ENCODE measurements around the gene CR1. TPM values are rescaled to one million over a fixed set of nuclear protein-coding genes. Genes with fewer than 3 reads are reported as not detected.
A peak's percentile ranks its signal among the peaks of the same experiment; 100 is the strongest.

Gene CR1
- total and polyA plus RNA-seq, 2 experiments from 2014 or later, result 0.20 TPM; not detected in 1

DNA sequence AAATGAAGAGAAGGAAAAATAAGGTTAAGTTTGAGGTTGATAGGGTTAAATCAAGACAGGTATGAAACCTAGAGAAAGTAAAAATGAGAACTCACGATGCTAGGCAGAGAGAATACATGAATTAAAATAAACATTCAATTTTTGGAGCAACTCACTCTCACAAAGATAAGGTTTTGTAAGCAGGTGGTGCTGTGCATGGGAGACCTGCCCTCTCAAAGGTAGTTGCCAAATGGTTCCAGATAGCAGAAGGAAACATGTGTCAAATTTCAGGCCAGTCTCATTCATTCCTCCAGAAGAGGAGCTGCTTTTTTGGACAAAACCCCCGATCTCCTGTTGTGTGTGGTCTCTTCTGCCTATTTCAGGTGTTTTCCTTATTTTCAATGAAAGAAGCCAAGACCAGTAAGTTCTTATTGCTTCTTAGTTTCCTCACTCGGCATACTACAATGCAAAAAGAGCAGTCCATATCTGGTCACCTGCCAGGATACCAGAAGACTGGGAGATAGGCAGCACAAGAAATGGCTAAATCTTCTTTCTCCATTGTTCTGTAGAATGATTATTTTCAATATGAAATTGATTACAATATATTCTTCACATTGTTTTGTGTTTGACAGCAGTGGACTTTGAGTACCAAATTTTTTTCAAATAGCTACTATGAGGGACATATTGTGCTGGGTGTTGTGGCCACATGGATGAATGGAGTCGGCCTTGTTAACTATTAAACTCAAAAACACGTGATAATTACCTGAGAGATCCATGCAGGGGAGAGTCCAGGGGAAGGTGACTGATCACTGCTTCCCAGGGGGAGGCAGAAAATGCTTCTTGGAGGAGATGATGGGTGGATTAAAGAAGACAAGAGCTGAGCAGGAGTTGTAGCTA is 152.6 kb downstream of the CR1 start:
- Histone ChIP-seq H3K27me3 (no peaks in the 10 kb centered on the region), H3K9me3 (ENCODE audit: low read depth) (no peaks in the 10 kb centered on the region), H3K4me2 (peak overlapping the region; percentile 18), H3K79me2 (no peaks in the 10 kb centered on the region), H2AFZ (no peak overlapping the region), H3K27ac (peak overlapping the region; percentile 42), H3K9me2 (replicated peaks; ENCODE audit: insufficient read depth) (no peaks in the 10 kb centered on the region), H3K4me3 (no peak overlapping the region), H4K20me1 (ENCODE audit: insufficient read depth, poor library complexity, severe bottlenecking) (no peaks in the 10 kb centered on the region), H3K36me3 (replicated peaks; ENCODE audit: insufficient read depth, low read depth) (no peaks in the 10 kb centered on the region), H3K4me1 (ENCODE audit: insufficient read depth) (peaks cover 6% of the 10 kb centered on the region)
- DNase-seq (ENCODE audit: low spot score), result no peak
- 52% methylated on average over 5 of the region's 5 CpGs for WGBS (ENCODE audit: low lambda C conversion rate, missing lambda C conversion rate)
- TF ChIP-seq EZH2phosphoT487 (IDR thresholded peaks at IDR 0.05; ENCODE audit: low read depth, severe bottlenecking, unreplicated experiment) (no peak), EZH2 (IDR thresholded peaks at IDR 0.05; ENCODE audit: borderline replicate concordance) (no peak)
- TF ChIP-seq, protein P1, sequence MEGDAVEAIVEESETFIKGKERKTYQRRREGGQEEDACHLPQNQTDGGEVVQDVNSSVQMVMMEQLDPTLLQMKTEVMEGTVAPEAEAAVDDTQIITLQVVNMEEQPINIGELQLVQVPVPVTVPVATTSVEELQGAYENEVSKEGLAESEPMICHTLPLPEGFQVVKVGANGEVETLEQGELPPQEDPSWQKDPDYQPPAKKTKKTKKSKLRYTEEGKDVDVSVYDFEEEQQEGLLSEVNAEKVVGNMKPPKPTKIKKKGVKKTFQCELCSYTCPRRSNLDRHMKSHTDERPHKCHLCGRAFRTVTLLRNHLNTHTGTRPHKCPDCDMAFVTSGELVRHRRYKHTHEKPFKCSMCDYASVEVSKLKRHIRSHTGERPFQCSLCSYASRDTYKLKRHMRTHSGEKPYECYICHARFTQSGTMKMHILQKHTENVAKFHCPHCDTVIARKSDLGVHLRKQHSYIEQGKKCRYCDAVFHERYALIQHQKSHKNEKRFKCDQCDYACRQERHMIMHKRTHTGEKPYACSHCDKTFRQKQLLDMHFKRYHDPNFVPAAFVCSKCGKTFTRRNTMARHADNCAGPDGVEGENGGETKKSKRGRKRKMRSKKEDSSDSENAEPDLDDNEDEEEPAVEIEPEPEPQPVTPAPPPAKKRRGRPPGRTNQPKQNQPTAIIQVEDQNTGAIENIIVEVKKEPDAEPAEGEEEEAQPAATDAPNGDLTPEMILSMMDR (IDR thresholded peaks at IDR 0.05; ENCODE audit: poor library complexity), result no peak

- no peak for DNase-seq (ENCODE audit: low spot score)
- Histone ChIP-seq H3K9me2 (replicated peaks; ENCODE audit: insufficient read depth) (no peaks in the 10 kb centered on the region), H3K4me3 (no peak overlapping the region), H2AFZ (no peak overlapping the region), H3K4me2 (peak overlapping the region; percentile 18), H4K20me1 (ENCODE audit: insufficient read depth, poor library complexity, severe bottlenecking) (no peaks in the 10 kb centered on the region), H3K4me1 (ENCODE audit: insufficient read depth) (peaks cover 6% of the 10 kb centered on the region), H3K79me2 (no peaks in the 10 kb centered on the region), H3K36me3 (replicated peaks; ENCODE audit: insufficient read depth, low read depth) (no peaks in the 10 kb centered on the region), H3K27ac (peak overlapping the region; percentile 42), H3K9me3 (ENCODE audit: low read depth) (no peaks in the 10 kb centered on the region), H3K27me3 (no peaks in the 10 kb centered on the region)
- WGBS (ENCODE audit: low lambda C conversion rate, missing lambda C conversion rate), result 29% methylated on average over 5 of the region's 5 CpGs
- TF ChIP-seq, protein P1 (IDR thresholded peaks at IDR 0.05; ENCODE audit: poor library complexity), result no peak
- no peak for TF ChIP-seq EZH2phosphoT487 (IDR thresholded peaks at IDR 0.05; ENCODE audit: low read depth, severe bottlenecking, unreplicated experiment)
- no peak for TF ChIP-seq EZH2 (IDR thresholded peaks at IDR 0.05; ENCODE audit: borderline replicate concordance)
Observed at GRCh38 chr1:207649210-207649753, 153.3 kb downstream of the CR1 start.

DNA sequence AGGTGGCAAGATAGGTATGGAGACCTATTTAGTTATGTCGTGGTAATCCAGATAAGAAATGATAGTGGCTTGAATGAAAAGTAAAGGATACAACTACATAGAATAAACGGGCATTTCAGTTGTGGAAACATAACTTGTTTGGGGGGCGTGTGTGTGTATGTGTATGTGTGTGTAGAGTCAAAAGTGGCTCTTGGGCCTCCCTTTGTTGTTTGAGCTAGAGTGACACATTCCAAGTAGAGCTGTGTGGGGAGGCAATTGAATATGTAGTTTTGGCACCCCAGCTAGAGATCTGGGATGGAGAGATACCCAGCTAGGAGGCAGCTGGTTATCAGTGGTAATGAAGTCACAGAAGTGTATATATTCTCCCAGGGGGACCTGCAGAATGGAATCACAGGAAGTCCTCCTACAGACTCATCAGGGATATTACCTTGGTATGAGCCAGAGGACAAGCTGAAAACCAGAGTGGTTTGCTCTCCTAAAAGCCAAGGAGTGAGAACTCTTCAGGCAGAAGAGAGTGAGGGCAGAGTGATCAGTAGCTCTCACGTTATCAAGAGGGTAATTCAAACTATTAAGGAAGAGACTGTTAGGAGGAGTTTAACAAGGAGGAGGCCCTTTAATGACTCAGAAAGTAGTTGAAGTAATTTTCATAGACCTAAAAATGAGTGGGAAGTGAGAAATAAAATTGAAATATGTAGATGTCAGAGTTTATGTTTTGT is 154.1 kb downstream of the CR1 start:
- TF ChIP-seq, protein P1 (IDR thresholded peaks at IDR 0.05; ENCODE audit: poor library complexity), result no peak
- TF ChIP-seq EZH2phosphoT487 (IDR thresholded peaks at IDR 0.05; ENCODE audit: low read depth, severe bottlenecking, unreplicated experiment) (no peak), EZH2 (IDR thresholded peaks at IDR 0.05; ENCODE audit: borderline replicate concordance) (no peak)
- 86% methylated on average over 4 of the region's 4 CpGs for WGBS (ENCODE audit: low lambda C conversion rate, missing lambda C conversion rate)
- H3K27ac ChIP-seq, result no peak overlapping the region

More for the DNA sequence above, 154.1 kb downstream of the CR1 start:
- no peaks in the 10 kb centered on the region for H3K9me2 ChIP-seq (replicated peaks; ENCODE audit: insufficient read depth)
- peaks cover 6% of the 10 kb centered on the region for H3K4me1 ChIP-seq (ENCODE audit: insufficient read depth)
- no peaks in the 10 kb centered on the region for H3K27me3 ChIP-seq
- no peaks in the 10 kb centered on the region for H4K20me1 ChIP-seq (ENCODE audit: insufficient read depth, poor library complexity, severe bottlenecking)
- no peaks in the 10 kb centered on the region for H3K79me2 ChIP-seq
- H3K4me2 ChIP-seq, result no peak overlapping the region
- no peaks in the 10 kb centered on the region for H3K36me3 ChIP-seq (replicated peaks; ENCODE audit: insufficient read depth, low read depth)
- no peak overlapping the region for H3K4me3 ChIP-seq
- H3K9me3 ChIP-seq (ENCODE audit: low read depth), result no peaks in the 10 kb centered on the region
- H2AFZ ChIP-seq, result no peak overlapping the region
- DNase-seq (ENCODE audit: low spot score), result no peak

Measured in hepatocyte (in vitro differentiated cells).